Measurements from ENCODE around the gene CDC6.

Gene CDC6

GRCh38 chr17:40331743-40332641 is 44.3 kb downstream of the CDC6 start:
- in situ Hi-C loops (cut with HindIII; ENCODE audit: low sequenced_read_pairs), result no loop called here
- no peak overlapping the region for H3K4me3 ChIP-seq (ENCODE audit: low read depth, low read length)
- no peak for TF ChIP-seq CTCF (IDR thresholded peaks at IDR 0.05; ENCODE audit: low read depth, low read length)
- peak; percentile 85 for DNase-seq (ENCODE audit: low read depth, low spot score)

GRCh38 chr17:40333781-40334448 is 46.2 kb downstream of the CDC6 start:
- no peak overlapping the region for H3K4me3 ChIP-seq (ENCODE audit: low read depth, low read length)
- no peak for TF ChIP-seq CTCF (IDR thresholded peaks at IDR 0.05; ENCODE audit: low read depth, low read length)
- in situ Hi-C loops (cut with HindIII; ENCODE audit: low sequenced_read_pairs), result no loop called here
- no peak for DNase-seq (ENCODE audit: low read depth, low spot score)

GRCh38 chr17:40335620-40336019 is 47.9 kb downstream of the CDC6 start:
- H3K4me3 ChIP-seq (ENCODE audit: low read depth, low read length), result no peak overlapping the region
- in situ Hi-C loops (cut with HindIII; ENCODE audit: low sequenced_read_pairs), result no loop called here
- no peak for TF ChIP-seq CTCF (IDR thresholded peaks at IDR 0.05; ENCODE audit: low read depth, low read length)
- DNase-seq (ENCODE audit: low read depth, low spot score), result no peak

GRCh38 chr17:40337351-40337750 is 49.7 kb downstream of the CDC6 start:
- DNase-seq (ENCODE audit: low read depth, low spot score), result no peak
- no peak overlapping the region for H3K4me3 ChIP-seq (ENCODE audit: low read depth, low read length)
- no peak for TF ChIP-seq CTCF (IDR thresholded peaks at IDR 0.05; ENCODE audit: low read depth, low read length)
- in situ Hi-C loops (cut with HindIII; ENCODE audit: low sequenced_read_pairs), result no loop called here

- in situ Hi-C loops (cut with HindIII; ENCODE audit: low sequenced_read_pairs), result no loop called here
- no peak for DNase-seq (ENCODE audit: low read depth, low spot score)
- TF ChIP-seq CTCF (IDR thresholded peaks at IDR 0.05; ENCODE audit: low read depth, low read length), result no peak
- H3K4me3 ChIP-seq (ENCODE audit: low read depth, low read length), result no peak overlapping the region
Observed at GRCh38 chr17:40338058-40338457, 50.4 kb downstream of the CDC6 start.

GRCh38 chr17:40338941-40339649 is 51.4 kb downstream of the CDC6 start:
- in situ Hi-C loops (cut with HindIII; ENCODE audit: low sequenced_read_pairs), result no loop called here

More at GRCh38 chr17:40338941-40339649, 51.4 kb downstream of the CDC6 start:
- no peak overlapping the region for H3K4me3 ChIP-seq (ENCODE audit: low read depth, low read length)
- DNase-seq (ENCODE audit: low read depth, low spot score), result no peak
- TF ChIP-seq CTCF (IDR thresholded peaks at IDR 0.05; ENCODE audit: low read depth, low read length), result no peak
